HG03457 (cell line): ENCODE data around the gene KRTAP19-2.
"Not testable (repeated sequence)": the region's sequence is repeated elsewhere in the genome, so short reads cannot be mapped to it uniquely, and the experiment has no call there.

Experiments
- ATAC-seq: cut with Tn5 transposase; IDR thresholded peaks from one replicate; pipeline ENCODE4 v1.9.1; 2021; ENCODE audit warnings: moderate number of reproducible peaks; ENCODE audit not compliant: unreplicated experiment

Gene KRTAP19-2, protein sequence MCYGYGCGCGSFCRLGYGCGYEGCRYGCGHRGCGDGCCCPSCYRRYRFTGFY

DNA sequence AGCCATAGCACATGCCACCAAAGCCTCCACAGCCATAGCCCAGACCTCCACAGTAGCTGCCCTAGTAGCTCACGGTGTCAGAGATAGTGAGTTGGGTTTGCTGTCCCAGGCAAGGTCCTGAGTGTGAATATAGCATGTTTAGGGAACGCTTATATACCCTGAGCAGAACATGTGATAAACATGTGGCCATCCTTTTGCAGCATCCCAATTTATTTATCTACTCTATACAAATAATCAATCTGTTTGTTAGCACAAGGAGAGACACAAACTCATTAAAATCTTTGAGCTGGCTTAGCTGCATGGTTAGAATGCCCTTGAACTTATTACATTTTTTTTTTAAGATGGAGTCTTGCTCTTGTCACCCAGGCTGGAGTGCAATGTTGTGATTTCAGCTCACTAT is at the start of gene KRTAP19-2:
Gene KRTAP19-2 (minus strand): TSS at position 101 of the 400 bp plus-strand sequence. CDS start 88 bp downstream, at position 13.
- ATAC-seq: no peak

DNA sequence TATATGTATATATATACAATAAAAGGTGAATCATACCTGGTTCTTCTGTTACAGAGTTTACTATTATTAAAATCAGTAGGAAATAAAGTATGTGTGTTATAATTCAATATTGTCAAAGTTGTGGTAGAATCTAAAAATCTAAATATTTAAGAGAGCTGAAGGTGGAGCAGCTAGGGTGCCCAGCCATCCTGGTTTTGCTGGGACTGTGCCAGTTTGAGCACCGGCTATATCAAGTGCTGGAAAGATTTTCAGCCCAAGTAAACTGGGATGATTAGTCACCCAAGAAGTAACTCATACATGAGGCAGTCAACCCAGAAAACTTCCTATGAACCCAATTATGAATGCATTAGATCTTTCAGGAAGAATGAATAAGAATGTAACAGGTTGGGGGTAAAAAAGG is 31.6 kb upstream of the KRTAP19-2 start:
- no peak for ATAC-seq

DNA sequence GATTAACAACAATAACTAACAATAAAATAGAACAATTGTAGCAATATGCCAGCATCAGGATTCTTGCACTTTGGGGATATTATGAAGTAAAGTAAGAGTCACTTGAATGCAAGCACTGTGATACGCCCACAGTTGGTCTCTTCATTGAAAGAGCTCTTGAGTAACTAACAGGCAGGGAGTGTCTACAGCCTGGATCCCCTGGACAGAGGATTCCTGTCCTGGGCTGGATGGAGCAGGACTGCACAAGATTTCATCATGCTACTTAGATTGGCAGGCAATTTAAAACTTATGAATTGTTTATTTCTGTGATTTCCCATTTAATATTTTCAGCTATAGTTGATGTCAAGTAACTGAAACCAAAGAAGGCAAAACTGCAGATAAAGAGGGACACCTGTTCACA is 28.4 kb upstream of the KRTAP19-2 start:
- ATAC-seq: no peak

DNA sequence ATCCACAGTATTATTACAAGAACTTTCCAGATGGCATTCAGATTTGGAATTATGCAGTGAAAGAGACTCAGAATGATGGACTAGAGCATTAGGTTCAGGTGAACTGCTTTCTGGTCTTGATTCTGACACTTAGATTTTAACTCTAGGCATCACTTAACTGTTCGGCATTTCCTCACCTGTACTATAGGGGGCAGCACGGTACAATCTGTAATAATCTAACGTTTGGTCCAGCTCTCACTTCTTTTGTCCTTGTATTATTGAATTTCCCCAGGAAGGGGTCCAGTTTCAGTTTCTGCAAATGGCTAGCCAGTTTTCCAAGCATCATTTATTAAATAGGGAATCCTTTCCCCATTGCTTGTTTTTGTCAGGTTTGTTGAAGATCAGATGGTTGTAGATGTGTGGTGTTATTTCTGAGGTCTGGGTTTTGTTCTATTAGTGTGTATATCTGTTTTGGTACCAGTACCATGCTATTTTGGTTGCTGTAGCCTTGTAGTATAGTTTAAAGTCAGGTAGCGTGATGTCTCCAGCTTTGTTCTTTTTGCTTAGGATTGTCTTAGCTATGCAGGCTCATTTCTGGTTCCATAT is 18.5 kb upstream of the KRTAP19-2 start:
- not testable (repeated sequence) for ATAC-seq

DNA sequence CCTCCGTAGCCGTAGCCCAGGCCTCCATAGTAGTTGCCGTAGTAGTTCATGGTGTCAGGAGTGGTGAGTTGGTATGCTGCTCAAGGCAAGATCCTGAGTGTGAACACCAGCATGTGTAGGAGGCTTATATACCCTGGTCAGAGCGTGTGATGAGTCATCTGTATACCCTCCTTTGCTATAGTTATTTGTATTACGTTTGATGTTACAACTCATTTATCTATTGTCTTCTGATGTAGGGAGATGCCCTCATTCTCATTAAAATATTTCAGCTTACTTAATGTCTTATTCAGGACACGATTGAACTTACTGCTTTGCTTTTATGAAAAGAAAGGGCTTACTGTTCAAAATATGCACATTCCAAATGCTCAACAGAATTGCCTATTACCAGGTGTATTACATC is 14.8 kb upstream of the KRTAP19-2 start, which contains the start of gene KRTAP19-5:
Gene KRTAP19-5 (minus strand): TSS at position 101 of the 400 bp plus-strand sequence. CDS start 51 bp downstream, at position 50.
- ATAC-seq: no peak

DNA sequence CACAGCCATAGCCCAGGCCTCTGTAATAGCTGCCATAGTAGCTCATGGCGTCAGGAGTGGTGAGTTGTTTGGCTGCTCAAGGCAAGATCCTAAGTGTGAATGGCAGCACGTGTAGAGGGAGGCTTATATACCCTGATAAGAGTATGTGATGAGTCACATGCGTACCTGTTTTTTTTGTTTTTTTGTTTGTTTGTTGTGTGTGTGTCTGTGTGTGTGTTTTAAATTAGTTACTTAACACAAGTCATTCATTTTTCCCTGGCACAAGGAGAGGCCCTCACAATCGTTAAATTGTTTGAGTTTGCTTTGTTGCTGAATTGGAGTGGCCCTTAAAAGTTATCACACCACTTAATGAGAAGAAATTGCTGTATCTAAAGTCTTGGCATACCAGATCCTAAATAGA is 9.8 kb upstream of the KRTAP19-2 start, which contains the start of gene KRTAP19-4:
Gene KRTAP19-4 (minus strand): TSS at position 101 of the 400 bp plus-strand sequence. CDS start 55 bp downstream, at position 46.
- ATAC-seq: no peak

DNA sequence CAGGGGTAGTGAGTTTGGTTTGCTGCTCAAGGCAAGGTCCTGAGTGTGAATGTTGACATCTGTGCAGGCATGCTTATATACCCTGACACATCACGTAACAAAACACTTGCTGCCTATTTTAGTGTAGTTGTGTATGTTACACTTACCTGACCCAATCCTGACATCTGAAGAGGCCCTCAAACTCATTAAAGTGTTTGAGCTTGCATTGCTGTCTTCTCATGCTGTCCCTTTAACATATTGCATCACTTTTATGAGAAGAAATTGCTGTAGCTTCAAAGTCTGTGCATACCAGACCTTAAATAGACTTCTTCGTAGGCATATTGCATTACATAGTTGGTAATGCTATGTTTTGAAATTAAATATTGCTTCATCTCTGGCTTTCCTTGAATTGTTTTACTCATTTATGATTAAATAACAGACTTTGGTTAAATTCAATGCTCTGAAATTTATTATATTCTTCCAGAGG is 4.8 kb upstream of the KRTAP19-2 start, which contains the start of gene KRTAP19-3:
Gene KRTAP19-3 (minus strand): TSS at position 51 of the 466 bp plus-strand sequence. CDS start 56 bp downstream, outside the sequence.
- ATAC-seq: no peak

DNA sequence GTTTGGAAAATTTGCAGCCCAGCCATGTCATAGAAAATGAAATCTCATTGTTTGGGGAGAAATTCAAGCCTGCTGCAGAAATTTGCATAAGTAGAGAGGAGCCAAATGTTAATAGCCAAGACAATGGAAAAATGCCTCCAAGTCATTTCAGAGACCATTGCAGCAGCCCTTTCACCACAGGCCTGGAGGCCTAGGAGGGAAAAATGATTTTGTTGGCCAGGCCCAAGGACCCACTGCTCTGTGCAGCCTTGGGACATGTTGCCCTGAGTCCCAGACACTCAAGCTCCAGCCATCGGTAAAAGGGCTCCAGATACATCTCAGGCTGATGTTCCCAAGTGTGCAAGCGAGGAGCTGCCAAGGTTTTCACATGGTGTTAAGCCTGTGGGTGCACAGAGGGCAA is 1.1 kb downstream of the KRTAP19-2 start:
- no peak for ATAC-seq

DNA sequence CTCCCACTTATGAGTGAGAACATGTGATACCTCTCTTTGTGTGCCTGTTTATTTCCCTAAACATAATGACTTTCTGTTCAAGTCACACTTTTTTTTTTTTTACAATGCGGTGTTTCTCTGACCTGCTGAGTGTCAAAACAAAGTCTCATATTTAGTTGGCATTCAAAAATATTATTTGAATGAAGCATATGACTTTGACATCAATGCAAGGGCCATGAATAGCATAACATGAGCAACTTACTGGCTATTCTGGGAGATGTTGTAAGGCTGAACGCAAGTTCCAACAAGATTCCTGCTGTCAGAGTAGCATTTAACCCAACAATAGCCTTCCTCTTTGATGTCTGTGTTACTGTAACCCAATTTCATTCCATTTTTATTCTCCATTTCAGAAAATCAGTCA is 5.1 kb downstream of the KRTAP19-2 start:
- no peak for ATAC-seq

DNA sequence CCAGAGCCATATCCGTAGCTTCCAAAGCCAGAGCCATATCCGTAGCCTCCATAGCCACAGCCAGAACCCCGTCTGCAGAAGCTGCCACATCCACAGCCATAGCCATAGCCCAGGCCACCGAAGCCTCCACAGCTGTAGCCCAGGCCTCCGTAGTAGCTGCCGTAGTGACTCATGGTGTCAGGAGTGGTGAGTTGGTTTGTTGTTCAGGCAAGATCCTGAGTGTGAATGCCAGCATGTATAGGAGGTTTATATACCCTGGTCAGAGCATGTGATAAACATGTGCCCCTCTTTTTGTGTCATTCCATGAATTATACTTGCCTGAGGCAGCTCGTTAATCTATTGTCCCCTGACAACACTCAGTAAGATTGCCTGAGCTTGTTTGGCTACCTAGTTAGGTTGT is 7.1 kb downstream of the KRTAP19-2 start, which contains the start of gene KRTAP19-1:
Gene KRTAP19-1 (minus strand): TSS at position 223 of the 400 bp plus-strand sequence. CDS start 50 bp downstream, at position 173.
- no peak for ATAC-seq

DNA sequence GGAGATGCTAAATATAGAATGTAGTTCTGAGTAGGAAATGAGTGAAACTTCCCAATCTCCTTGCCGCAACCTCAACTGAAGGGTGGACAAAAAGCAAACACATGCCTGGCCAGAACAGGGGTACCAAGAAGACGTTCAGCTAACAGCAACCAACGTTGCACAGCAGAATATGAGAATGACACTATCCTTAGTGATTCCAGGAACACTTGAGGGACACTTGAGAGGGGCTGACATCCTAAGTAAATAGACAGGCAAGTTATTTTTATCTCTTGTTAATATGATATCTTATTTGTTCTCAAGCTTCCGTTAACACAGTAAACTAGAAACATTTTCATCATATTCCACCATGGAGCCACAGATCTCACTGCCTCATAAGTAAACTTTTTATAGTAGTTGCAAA is 8.0 kb downstream of the KRTAP19-2 start:
- ATAC-seq: no peak

DNA sequence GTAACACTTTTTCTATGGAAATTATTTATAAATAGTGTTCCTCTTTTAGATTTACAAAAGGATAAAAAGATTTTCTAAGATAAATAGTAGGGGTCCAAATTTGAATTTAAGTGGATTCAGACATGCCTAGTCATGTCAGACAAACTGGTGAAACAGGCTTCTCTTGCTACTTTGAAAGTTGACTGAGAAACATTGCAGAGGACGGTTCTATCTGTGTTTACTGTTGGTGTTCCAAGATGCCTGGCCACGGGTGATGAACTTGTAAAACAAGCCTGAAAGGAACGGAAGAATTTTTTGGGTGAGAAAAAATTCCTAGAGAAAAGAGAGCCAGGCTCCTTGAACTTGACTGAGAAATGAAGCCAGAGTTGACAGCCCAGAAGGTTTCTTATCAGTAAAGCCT is 9.2 kb downstream of the KRTAP19-2 start:
- no peak for ATAC-seq

DNA sequence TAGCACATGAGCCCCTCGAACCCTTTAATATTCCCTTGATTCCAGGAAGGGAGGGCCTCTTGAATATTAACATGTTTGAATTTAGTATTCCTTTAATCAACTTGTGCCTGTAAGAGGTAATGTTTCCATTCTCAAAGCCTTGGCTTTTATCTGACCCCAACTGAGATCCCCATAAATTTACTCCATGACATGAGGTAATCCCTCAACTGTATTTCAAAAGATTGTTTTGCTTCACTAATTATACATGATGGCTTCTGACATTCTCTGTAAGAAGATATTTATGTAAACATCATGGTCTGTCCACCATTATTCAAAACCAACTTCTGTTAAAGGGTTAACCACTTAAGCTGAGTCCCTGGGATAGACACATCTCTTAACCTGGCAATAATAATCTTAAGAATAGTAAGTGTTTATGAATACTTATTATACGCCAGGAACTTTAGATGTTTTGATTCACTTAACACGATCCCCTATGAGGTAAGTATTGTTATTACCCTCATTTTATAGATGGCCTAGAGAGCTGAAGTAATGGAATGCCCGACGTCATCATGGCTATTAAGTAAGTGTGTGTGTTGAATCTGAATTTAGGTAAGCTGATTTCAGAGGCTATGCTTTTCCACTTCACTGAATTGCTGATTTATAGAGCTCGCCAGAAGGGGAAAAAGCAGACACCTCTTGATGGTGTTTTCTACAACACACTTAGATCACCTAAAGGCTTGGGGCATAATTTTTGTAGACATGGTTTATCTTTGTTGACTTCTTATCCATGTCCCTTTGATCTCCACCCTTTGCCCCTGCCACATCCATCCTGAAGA is 18.1 kb downstream of the KRTAP19-2 start:
- no peak for ATAC-seq

DNA sequence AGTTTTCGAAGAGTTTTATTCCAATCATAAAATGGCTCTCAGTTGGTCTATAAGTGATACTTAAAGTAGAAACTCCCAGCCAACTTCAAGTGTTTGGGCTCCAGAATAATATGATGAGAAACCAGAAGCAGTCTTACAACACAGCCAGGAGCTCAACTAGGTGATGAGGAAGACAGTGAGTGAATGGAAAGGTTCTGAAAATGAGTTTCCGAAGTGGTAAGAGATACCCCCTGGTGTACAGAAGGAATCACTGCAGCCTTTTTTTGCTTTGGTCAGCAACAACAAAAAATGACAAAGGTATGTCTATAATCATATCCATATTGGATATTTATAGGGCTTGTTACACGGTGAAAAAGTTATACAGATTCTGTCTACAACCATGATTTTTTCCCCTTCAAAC is 23.5 kb downstream of the KRTAP19-2 start:
- ATAC-seq: no peak

DNA sequence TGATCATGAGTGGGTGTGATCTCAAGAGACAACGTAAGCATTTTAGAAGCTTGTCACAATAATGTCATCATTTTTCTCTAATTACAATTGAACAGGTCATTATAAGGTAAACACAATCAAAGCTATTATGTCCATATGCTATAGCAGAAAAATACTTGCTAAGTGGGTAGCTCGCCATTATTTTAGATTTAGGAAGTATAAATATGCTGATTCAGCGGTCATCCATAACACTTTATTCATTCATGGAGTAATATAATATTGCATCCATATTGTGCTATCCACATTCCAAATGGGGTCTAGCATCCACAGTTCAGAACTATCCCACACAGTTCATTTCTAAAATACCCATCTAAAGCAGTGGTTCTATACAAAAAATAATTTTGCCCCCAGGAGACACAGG is 38.7 kb downstream of the KRTAP19-2 start:
- no peak for ATAC-seq

DNA sequence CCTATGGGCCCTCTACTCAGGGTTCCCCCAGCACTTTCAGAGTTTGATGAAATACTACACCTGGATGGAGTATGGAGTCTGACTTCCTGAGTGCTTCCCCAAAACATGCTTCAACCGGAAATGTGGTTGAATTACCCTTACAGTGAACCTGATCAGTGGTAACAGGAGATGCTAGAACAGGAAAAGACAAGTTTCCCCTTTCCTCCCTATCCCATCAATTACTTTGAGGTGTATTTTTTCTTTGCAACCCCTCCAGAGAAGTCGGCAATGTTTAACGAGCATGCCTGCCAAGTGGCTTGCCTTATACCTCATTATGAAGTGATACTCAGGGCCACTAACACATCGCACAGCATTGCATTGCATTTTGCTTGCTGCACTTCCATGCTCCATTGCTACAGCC is 40.2 kb downstream of the KRTAP19-2 start:
- no peak for ATAC-seq

DNA sequence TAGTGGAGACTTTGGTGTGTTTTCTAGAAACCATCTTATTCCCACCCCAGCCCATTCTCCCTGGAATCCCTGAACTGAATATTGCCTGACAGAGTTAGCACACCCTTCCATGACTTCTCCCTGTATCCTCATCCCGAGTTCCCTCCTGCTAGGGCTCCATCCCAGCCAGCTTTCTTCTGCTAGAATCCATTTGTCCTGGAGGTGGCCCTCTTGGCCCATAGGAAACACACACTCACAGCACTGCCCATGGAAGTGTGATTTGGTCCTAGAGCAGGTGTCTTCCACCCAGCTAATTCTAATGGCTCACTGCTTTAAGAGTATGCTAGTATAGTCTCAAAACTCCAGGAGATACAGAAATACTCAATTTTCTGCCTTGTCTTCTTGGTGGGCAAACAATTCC is 43.0 kb downstream of the KRTAP19-2 start:
- no peak for ATAC-seq

DNA sequence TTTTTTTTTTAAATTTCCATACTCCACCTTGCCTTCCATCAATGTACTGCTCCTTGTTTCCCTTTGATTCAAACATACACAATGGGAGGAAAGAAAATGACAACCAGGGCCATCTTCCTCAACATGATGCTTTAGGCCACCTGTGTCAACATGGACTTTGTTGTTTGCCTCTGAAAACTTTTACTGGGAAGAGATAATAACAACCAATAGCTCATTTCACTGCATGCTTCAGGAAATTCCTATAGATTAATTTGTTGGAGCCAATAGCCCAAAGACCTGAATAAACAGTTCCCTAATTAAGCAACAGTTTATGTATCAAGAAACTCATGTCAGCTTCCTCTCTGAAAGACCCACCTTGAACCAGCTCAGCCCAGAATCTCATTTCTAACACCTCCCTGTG is 44.0 kb downstream of the KRTAP19-2 start:
- no peak for ATAC-seq

DNA sequence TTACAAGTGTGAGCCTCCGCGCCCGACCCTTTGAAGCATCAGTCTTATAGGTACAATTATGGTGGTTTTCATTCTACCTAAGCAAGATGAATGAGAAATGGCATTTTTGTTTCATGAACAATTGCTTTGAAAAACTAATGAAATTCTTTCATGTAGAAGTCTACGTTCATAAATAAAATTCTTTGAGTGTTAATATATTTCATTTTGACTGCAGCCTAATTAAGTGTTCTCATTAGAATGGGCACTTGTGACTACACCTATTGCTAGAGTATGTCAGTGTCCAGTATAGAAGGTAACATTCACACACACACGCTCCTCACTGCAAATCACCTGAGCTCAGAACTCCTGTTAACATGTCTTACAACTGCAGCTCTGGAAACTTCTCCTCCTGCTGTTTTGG is 47.3 kb downstream of the KRTAP19-2 start, which contains the start of gene KRTAP15-1:
Gene KRTAP15-1 (plus strand): TSS at position 301 of the 400 bp plus-strand sequence. CDS start 53 bp downstream, at position 354.
- ATAC-seq: no peak
